Measurements from ENCODE around the gene GNA15.
"Not testable (repeated sequence)": the region's sequence is repeated elsewhere in the genome, so short reads cannot be mapped to it uniquely, and the experiment has no call there.

Gene GNA15

GRCh38 chr19:3149526-3150505, 14.0 kb downstream of the GNA15 start:
- DNase-seq (ENCODE audit: low read depth in 2 of 2), result no peak

- no peak for DNase-seq (ENCODE audit: low read depth in 2 of 2)
Observed at GRCh38 chr19:3150739-3151329, 15.0 kb downstream of the GNA15 start.

GRCh38 chr19:3151563-3152418, 16.0 kb downstream of the GNA15 start:
- DNase-seq (ENCODE audit: low read depth in 2 of 2), result no peak

GRCh38 chr19:3152419-3152780, 16.6 kb downstream of the GNA15 start:
- no peak for DNase-seq (ENCODE audit: low read depth in 2 of 2)

- no peak for DNase-seq (ENCODE audit: low read depth in 2 of 2)
Observed at GRCh38 chr19:3153286-3154230, 17.7 kb downstream of the GNA15 start.

GRCh38 chr19:3154447-3154846, 18.6 kb downstream of the GNA15 start:
- not testable (repeated sequence) for DNase-seq (ENCODE audit: low read depth in 2 of 2)

GRCh38 chr19:3154957-3155736, 19.3 kb downstream of the GNA15 start:
- peak; percentile 80 to 84 for DNase-seq (ENCODE audit: low read depth in 2 of 2)

- no peak for DNase-seq (ENCODE audit: low read depth in 2 of 2)
Observed at GRCh38 chr19:3157096-3157845, 21.4 kb downstream of the GNA15 start.

- no peak for DNase-seq (ENCODE audit: low read depth in 2 of 2)
Observed at GRCh38 chr19:3159565-3159964, 23.7 kb downstream of the GNA15 start.

GRCh38 chr19:3160219-3160618, 24.4 kb downstream of the GNA15 start:
- no peak for DNase-seq (ENCODE audit: low read depth in 2 of 2)

GRCh38 chr19:3161453-3161852, 25.6 kb downstream of the GNA15 start:
- no peak for DNase-seq (ENCODE audit: low read depth in 2 of 2)

- DNase-seq (ENCODE audit: low read depth in 2 of 2), result no peak
Observed at GRCh38 chr19:3162418-3163229, 26.8 kb downstream of the GNA15 start.

GRCh38 chr19:3163230-3163886, 27.5 kb downstream of the GNA15 start:
- peak in 1 of 2 donors; percentile 40 for DNase-seq (ENCODE audit: low read depth in 2 of 2)

GRCh38 chr19:3163943-3164342, 28.1 kb downstream of the GNA15 start:
- no peak for DNase-seq (ENCODE audit: low read depth in 2 of 2)

- DNase-seq (ENCODE audit: low read depth in 2 of 2), result no peak
Observed at GRCh38 chr19:3167533-3168272, 31.9 kb downstream of the GNA15 start.

- no peak for DNase-seq (ENCODE audit: low read depth in 2 of 2)
Observed at GRCh38 chr19:3171894-3172672, 36.2 kb downstream of the GNA15 start.

- not testable (repeated sequence) for DNase-seq (ENCODE audit: low read depth in 2 of 2)
Observed at GRCh38 chr19:3172673-3173000, 36.8 kb downstream of the GNA15 start.
